Measurements from ENCODE around the gene CCZ1.
"Not testable (repeated sequence)": the region's sequence is repeated elsewhere in the genome, so short reads cannot be mapped to it uniquely, and the experiment has no call there.

CCZ1 gene

DNA sequence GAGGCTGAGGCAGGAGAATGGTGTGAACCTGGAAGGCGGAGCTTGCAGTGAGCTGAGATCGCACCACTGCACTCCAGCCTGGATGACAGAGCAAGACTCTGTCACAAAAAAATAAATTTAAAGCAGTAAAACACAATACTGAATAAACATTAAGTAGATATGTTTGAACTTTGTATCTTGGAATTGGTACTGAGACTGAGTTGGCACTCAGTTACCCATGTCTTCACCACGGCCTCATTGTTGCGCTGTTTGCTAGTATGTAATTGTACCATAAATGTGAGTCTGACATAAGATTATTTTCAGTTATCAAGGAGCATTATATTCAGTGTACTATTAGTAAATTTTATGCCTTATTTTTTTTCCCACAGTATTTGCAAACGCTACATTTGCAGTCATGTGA, 6.2 kb downstream of the CCZ1 start:
- not testable (repeated sequence) for DNase-seq (ENCODE audit: low read depth in 2 of 2, low spot score in 1 of 2)

GRCh38 chr7:5908835-5909234, 10.3 kb downstream of the CCZ1 start:
- not testable (repeated sequence) for DNase-seq (ENCODE audit: low read depth in 2 of 2, low spot score in 1 of 2)

DNA sequence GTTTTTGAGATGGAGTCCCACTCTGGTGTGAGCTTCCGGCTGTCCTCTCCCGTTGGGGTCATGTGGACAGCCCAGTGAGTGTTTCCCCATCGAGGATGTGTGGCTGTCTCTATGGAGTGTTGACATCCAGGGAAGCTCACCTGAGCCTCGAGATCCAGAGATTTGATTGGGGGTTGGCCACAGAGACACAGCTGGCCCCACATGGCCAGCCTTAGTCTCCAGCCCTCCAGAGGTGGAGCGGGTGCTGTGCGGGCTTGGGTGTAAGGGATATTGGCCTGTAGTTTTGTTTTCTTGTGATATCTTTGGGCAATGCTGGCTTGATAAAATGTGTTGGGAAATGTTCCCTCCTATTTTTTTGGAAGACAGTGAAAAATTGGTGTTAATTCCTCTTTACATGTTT, 18.0 kb downstream of the CCZ1 start:
- DNase-seq (ENCODE audit: low read depth in 2 of 2, low spot score in 1 of 2) = not testable (repeated sequence)

- not testable (repeated sequence) for DNase-seq (ENCODE audit: low read depth in 2 of 2, low spot score in 1 of 2)
Observed at GRCh38 chr7:5924180-5924579, 25.6 kb downstream of the CCZ1 start.

DNA sequence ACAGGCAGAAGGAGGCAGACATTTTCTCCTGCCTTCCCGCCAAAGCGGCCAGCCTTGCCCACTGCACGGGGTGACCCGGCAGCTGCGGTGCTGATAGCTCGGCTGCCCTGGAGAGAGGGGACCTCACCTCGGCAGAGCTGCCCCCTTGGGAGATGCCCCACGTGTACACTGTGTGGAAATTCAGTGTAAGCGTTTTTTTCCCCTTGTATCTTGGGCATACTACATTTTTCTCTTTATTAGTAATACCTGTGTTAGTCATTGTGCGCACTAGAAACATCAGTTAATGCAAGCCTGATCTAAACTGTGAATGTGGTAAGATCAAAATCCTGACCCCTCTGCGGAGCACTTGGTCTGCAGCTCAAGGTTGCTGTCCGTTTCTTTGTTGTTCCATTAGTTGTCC, 26.1 kb downstream of the CCZ1 start:
- DNase-seq (ENCODE audit: low read depth in 2 of 2, low spot score in 1 of 2) = not testable (repeated sequence)

DNA sequence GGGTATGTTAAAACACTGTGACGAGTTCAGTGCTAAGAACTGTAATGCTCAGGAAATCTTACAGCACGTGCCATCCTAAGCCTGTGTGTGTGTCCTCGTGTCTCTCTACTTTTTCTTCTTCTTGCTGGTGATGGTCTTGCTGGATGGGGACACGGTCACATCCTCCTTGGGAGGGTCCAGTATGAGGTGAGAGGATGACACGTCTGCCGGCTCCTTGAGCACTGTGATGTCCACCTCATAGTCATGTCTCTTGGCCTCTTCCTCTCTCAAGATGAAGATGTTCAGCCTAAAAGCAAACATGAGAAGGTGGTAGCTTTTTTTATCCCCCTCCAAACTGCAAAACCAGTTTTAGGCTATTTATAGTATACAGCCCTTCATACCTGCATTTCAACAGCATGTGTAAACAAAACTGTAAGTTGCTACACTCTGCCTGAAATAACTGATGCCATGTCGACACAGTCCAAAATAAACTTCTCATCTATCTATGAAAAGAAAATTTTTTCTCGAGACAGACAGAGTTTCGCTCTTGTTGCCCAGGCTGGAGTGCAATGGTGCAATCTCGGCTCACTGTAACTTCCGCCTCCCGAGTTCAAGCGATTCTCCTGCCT, 27.8 kb downstream of the CCZ1 start:
- not testable (repeated sequence) for DNase-seq (ENCODE audit: low read depth in 2 of 2, low spot score in 1 of 2)

- DNase-seq (ENCODE audit: low read depth in 2 of 2, low spot score in 1 of 2) = not testable (repeated sequence)
Observed at GRCh38 chr7:5930290-5930689, 31.8 kb downstream of the CCZ1 start.

DNA sequence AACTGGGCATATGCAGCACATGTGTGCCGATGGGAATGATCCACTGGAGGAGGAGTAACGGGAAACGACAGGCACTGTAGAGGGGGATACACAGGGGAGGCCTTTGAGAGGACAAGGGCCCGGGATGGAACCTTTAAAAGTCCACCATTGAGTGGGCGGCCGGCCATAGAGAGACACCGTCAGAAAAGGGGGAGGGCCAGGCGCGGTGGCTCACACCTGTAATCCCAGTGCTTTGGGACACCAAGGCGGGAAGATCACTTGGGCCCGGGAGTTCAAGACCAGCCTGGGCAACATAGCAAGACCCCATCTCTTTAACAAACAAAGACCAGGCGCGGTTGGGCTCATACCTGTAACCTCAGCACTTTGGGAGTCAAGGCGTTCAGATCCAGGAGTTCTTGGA, 32.7 kb downstream of the CCZ1 start:
- DNase-seq (ENCODE audit: low read depth in 2 of 2, low spot score in 1 of 2) = not testable (repeated sequence)

DNA sequence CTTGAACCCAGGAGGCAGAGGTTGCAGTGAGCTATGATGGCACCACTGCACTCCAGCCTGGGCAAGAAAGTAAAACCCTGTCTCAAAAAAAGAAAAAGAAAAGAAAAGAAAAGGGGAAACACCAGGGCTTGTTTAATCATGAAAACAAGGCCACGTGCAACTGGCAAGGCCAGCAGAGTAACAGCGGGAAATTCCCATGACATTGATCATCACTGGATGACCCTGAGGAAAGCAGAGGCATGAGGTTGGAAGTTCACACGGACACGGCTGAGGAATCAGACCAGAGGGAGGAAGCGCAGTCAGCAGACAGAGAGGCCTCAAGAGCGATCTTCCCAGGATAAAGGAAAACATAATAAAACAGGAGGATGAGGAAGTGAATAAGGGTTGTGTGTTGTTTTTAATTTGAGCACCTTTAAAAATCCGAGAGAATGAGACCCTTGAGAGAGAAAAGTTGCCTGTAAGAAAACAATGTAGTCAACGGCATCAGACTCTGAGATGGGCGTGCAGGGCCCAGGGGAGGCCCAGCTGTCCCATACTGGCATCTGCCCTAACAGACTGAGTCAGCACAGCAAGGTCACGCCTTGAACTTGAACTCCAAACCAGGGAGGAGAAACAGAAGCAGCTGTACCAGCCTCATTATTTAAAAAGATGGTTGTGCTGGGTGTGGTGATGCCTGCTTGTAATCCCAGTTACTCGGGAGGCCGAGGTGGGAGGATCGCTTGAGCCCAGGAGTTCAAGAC, 33.5 kb downstream of the CCZ1 start:
- DNase-seq (ENCODE audit: low read depth in 2 of 2, low spot score in 1 of 2) = not testable (repeated sequence)

- DNase-seq (ENCODE audit: low read depth in 2 of 2, low spot score in 1 of 2) = not testable (repeated sequence)
Observed at GRCh38 chr7:5934945-5935450, 36.5 kb downstream of the CCZ1 start.

DNA sequence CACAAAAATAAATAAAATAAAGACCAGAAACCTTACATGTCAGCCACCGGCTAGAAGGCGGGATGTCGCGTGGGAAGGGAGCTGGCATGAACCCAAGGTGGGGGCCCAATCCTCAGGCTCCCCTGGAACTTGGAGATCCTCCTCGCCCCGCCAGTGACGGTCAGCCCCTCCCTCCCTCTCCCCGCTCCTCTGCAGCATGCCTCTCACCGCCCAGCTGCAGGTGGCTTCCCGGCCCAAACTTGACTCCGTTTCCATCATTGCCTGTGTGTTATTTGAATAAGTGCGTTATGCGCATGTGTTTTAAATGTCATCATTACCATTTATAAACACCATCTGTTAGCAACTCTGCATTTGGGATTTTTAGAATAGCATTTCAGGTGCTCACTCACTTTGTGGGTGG, 64.7 kb downstream of the CCZ1 start:
- DNase-seq (ENCODE audit: low read depth in 2 of 2, low spot score in 1 of 2) = not testable (repeated sequence)

DNA sequence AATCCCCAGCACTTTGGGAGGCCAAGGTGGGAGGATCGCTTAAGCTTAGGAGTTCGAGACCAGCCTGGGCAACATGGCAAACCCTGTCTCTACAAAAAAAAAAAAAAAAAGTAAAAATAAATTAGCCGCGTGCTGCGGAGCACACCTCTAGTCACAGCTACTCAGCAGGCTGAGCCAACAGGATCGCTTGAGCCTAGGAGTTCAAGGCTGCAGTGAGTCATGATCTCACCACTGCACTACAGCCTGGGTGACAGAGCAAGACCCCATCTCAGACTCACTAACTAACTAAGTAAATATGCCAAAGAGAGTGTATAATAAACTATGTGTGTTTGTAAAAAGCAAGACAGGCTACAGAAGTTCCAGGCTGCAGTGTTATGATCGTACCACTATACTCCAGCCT, 65.3 kb downstream of the CCZ1 start:
- DNase-seq (ENCODE audit: low read depth in 2 of 2, low spot score in 1 of 2) = not testable (repeated sequence)

GRCh38 chr7:5970347-5970911, 71.9 kb downstream of the CCZ1 start, which contains the start of gene RSPH10B:
TSS of gene RSPH10B (minus strand) at chr7:5970689. CDS start at chr7:5967116, 3,573 bp downstream.
- DNase-seq (ENCODE audit: low read depth in 2 of 2, low spot score in 1 of 2) = not testable (repeated sequence)

- DNase-seq (ENCODE audit: low read depth in 2 of 2, low spot score in 1 of 2) = not testable (repeated sequence)
Observed at GRCh38 chr7:5973580-5973979, 75.0 kb downstream of the CCZ1 start.

Data from stimulated activated CD8-positive, alpha-beta memory T cell treated with anti-CD3 and anti-CD28 coated beads, Interleukin-4, amount 100 ng/mL, for 1 hour (primary cell).